Measurements from ENCODE around the gene GNAS. TPM values are rescaled to one million over a fixed set of nuclear protein-coding genes. Genes with fewer than 3 reads are reported as not detected.
"Not testable (repeated sequence)": the region's sequence is repeated elsewhere in the genome, so short reads cannot be mapped to it uniquely, and the experiment has no call there.

The GNAS gene
- total RNA-seq, 4 donors from 2014 or later = 334 to 513 (median 458) TPM

DNA sequence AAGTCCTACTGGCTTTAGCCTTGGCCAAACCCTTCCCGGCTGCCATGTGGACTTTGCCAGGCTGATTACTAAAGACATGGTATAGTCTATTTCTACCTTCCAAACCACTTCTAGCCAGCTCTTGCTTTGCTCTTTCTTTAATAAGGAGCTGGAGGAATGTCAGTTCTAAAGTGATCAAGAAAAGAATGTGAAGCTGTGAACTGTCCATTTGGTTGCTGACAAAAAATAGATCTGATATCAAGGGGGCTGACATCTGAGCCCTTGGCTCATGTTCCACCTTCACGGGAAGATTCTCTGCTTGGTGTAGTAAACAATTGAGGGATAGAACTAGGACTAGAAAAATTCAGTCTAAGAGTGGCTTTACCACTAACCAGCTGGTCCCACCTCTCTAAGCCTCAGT, 24.4 kb upstream of the GNAS start:
- Histone ChIP-seq H3K36me3 (no peaks in the 10 kb centered on the region), H3K4me1 (peaks cover 0 to 9% (median 7%) of the 10 kb centered on the region in 3 donors), H3K27ac (no peak overlapping the region), H3K27me3 (peaks cover 0 to 5% (median 0%) of the 10 kb centered on the region in 4 donors), H3K9me3 (no peaks in the 10 kb centered on the region), H3K4me3 (no peak overlapping the region)
- WGBS, 2 donors = 82 to 100% methylated on average over 2 of the region's 2 CpGs
- intact Hi-C loops (cut with DNase I) = no loop called here
- DNase-seq = no peak
- TF ChIP-seq POLR2A (IDR thresholded peaks at IDR 0.05) = no peak
- TF ChIP-seq, protein P1, sequence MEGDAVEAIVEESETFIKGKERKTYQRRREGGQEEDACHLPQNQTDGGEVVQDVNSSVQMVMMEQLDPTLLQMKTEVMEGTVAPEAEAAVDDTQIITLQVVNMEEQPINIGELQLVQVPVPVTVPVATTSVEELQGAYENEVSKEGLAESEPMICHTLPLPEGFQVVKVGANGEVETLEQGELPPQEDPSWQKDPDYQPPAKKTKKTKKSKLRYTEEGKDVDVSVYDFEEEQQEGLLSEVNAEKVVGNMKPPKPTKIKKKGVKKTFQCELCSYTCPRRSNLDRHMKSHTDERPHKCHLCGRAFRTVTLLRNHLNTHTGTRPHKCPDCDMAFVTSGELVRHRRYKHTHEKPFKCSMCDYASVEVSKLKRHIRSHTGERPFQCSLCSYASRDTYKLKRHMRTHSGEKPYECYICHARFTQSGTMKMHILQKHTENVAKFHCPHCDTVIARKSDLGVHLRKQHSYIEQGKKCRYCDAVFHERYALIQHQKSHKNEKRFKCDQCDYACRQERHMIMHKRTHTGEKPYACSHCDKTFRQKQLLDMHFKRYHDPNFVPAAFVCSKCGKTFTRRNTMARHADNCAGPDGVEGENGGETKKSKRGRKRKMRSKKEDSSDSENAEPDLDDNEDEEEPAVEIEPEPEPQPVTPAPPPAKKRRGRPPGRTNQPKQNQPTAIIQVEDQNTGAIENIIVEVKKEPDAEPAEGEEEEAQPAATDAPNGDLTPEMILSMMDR (IDR thresholded peaks at IDR 0.05) = no peak

DNA sequence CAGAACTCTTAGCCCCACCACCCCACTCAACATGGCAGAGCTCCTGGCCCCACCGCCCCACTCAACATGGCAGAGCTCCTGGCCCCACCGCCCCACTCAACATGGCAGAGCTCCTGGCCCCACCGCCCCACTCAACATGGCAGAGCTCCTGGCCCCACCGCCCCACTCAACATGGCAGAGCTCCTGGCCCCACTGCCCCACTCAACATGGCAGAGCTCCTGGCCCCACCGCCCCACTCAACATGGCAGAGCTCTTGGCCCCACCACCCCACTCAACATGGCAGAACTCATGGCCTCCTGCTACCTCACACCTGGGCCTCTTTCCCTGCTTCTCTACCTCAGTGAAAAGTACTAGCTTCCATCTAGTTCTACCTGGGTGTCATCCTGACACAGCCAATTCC, 23.7 kb upstream of the GNAS start:
- H3K9me3 ChIP-seq; H3K4me3 ChIP-seq; H3K4me1 ChIP-seq; intact Hi-C loops (cut with DNase I); DNase-seq; H3K36me3 ChIP-seq: not testable (repeated sequence)
- WGBS, 2 donors = 94 to 100% methylated on average over 2 to 3 of the region's 5 CpGs
- Histone ChIP-seq H3K27ac (peak overlapping the region in 1 of 4 donors; percentile 31), H3K27me3 (peaks cover 0 to 11% (median 0%) of the 10 kb centered on the region in 4 donors)

- Histone ChIP-seq H3K4me3 (no peak overlapping the region), H3K9me3 (no peaks in the 10 kb centered on the region), H3K36me3 (no peaks in the 10 kb centered on the region), H3K27me3 (peaks cover 0 to 18% (median 0%) of the 10 kb centered on the region in 4 donors), H3K4me1 (peaks cover 0 to 9% (median 7%) of the 10 kb centered on the region in 3 donors), H3K27ac (peak overlapping the region in 1 of 4 donors; percentile 31)
- no peak for DNase-seq
- TF ChIP-seq POLR2A (IDR thresholded peaks at IDR 0.05) = no peak
- TF ChIP-seq, protein P1 (IDR thresholded peaks at IDR 0.05) = peak in 2 of 6 experiments; percentile 6 to 22
- 35 to 79% methylated on average over 6 of the region's 6 CpGs for WGBS, 2 donors
- intact Hi-C loops (cut with DNase I) = no loop called here
Observed at GRCh38 chr20:58829531-58829941, 23.0 kb upstream of the GNAS start.

- TF ChIP-seq, protein P1 (IDR thresholded peaks at IDR 0.05) = no peak
- no peak for TF ChIP-seq POLR2A (IDR thresholded peaks at IDR 0.05)
- no peaks in the 10 kb centered on the region for H3K36me3 ChIP-seq
- H3K27ac ChIP-seq = no peak overlapping the region
- no peak for DNase-seq
- peaks cover 0 to 9% (median 7%) of the 10 kb centered on the region in 3 donors for H3K4me1 ChIP-seq
- no peaks in the 10 kb centered on the region for H3K9me3 ChIP-seq
- intact Hi-C loops (cut with DNase I) = no loop called here
- WGBS, 2 donors = 65% methylated on average over 4 of the region's 4 CpGs
- peaks cover 0 to 39% (median 0%) of the 10 kb centered on the region in 4 donors for H3K27me3 ChIP-seq
- H3K4me3 ChIP-seq = no peak overlapping the region
Observed at GRCh38 chr20:58832457-58832856, 20.1 kb upstream of the GNAS start.

GRCh38 chr20:58833921-58834320, 18.6 kb upstream of the GNAS start:
- H3K36me3 ChIP-seq = no peaks in the 10 kb centered on the region
- no peak overlapping the region for H3K4me3 ChIP-seq
- TF ChIP-seq POLR2A (IDR thresholded peaks at IDR 0.05) = no peak
- TF ChIP-seq, protein P1 (IDR thresholded peaks at IDR 0.05) = no peak
- no peaks in the 10 kb centered on the region for H3K9me3 ChIP-seq
- 93 to 98% methylated on average over 7 to 10 of the region's 10 CpGs for WGBS, 2 donors
- intact Hi-C loops (cut with DNase I) = no loop called here
- H3K4me1 ChIP-seq = peaks cover 0 to 9% (median 7%) of the 10 kb centered on the region in 3 donors
- no peak overlapping the region for H3K27ac ChIP-seq
- DNase-seq = no peak
- peaks cover 0 to 52% (median 0%) of the 10 kb centered on the region in 4 donors for H3K27me3 ChIP-seq

DNA sequence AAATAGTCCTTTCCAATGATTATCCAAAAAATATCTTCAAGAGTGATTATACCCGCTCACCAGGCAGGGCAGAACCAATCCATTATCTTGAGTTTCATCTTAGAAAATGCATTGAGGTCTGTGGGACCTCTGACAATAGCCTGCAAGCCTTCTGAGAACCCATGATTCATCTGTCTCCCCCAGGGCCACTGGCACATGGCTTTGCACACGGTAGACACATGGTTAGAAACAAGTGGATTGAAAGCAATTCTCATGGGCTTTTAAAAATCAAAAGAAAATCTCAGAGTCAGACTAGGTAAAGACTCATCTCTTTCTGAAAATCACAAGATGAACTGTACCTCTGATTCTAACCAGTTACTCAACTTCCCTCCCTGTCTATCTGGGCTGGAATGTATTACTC, 17.3 kb upstream of the GNAS start:
- Histone ChIP-seq H3K4me1 (peaks cover 0 to 12% (median 3%) of the 10 kb centered on the region in 3 donors), H3K9me3 (no peaks in the 10 kb centered on the region), H3K36me3 (no peaks in the 10 kb centered on the region), H3K27me3 (peaks cover 0 to 65% (median 0%) of the 10 kb centered on the region in 4 donors), H3K27ac (no peak overlapping the region), H3K4me3 (no peak overlapping the region)
- WGBS, 2 donors = 63 to 72% methylated on average over 2 of the region's 2 CpGs
- TF ChIP-seq POLR2A (IDR thresholded peaks at IDR 0.05) = no peak
- TF ChIP-seq, protein P1 (IDR thresholded peaks at IDR 0.05) = no peak
- DNase-seq = no peak
- intact Hi-C loops (cut with DNase I) = no loop called here

All from esophagus squamous epithelium (tissue), 5 donors.